Left colon (tissue), 2 donors: Measurements from ENCODE around the gene TM7SF2. TPM values are rescaled to one million over a fixed set of nuclear protein-coding genes. Genes with fewer than 3 reads are reported as not detected.
A peak's percentile ranks its signal among the peaks of the same experiment; 100 is the strongest.
"Not testable (repeated sequence)": the region's sequence is repeated elsewhere in the genome, so short reads cannot be mapped to it uniquely, and the experiment has no call there.

Experiments used
- ATAC-seq: fragments of 200-7000 bp; cut with Tn5 transposase; one replicate; pipeline ENCODE4 v1.9.1; 2020; ENCODE audit warnings: mild to moderate bottlenecking, moderate library complexity
- DNase-seq, 2 donors: peaks; one replicate each; pipeline ENCODE4 v3.0.0-alpha.2; 2020
- intact Hi-C, 2 donors: fragments of 100-400 bp; cut with DNase I in 1 of 2; cut with micrococcal nuclease in 1 of 2; formaldehyde crosslinking; loops; one replicate each; pipeline versions ENCODE4 v1.11.2 to v1.14.0; 2022; cut with DNase I, micrococcal nuclease
- total RNA-seq, 2 donors: library from RNA; stranded (reverse); fragmentation: NEBNext Ultra II Directional; extraction: Animal tissue kit (Norgen Biotek cat#: 25700); gene quantifications; one replicate each; pipeline ENCODE4 v1.2.1, GENCODE V29; 2021
- donor health status: DM: no; HTN: no; CAD: no.
- donor health status: DM: yes; HTN: yes; CAD: no.

TM7SF2 gene
- total RNA-seq, 2 donors from 2014 or later: 24.6 to 36.0 TPM

DNA sequence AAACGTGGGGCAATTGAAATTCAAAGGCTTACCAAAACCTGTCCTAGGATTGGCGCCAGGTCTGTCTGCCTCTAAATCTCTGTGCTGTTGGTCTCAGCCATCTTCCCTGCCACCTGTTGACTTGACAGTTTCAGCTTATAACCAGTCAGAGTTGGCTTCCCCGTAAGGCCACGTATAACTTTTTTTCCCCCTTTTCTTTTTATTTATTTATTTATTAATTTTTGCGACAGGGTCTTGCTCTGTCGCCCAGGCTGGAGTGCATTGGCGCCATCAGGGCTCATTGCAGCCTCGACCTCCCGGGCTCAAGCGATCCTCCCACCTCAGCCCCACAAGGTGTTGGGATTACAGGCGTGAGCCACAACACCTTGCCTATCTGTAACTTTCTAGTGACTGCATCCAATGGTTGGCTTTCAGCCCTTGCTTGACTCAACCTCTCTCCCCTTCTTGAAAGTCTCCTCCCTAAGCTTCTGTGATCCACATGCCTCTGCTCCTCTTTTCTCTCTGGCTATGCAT lies 24.0 kb downstream of the TM7SF2 start:
- DNase-seq (peak in 1 of 2 donors; percentile 32), ATAC-seq (no peak)
- intact Hi-C loops: loop anchor here in 1 of 2 donors (2.0 kb wide), 1 partner anchor 45 kb away; the partner anchor contains the start of gene CAPN1

DNA sequence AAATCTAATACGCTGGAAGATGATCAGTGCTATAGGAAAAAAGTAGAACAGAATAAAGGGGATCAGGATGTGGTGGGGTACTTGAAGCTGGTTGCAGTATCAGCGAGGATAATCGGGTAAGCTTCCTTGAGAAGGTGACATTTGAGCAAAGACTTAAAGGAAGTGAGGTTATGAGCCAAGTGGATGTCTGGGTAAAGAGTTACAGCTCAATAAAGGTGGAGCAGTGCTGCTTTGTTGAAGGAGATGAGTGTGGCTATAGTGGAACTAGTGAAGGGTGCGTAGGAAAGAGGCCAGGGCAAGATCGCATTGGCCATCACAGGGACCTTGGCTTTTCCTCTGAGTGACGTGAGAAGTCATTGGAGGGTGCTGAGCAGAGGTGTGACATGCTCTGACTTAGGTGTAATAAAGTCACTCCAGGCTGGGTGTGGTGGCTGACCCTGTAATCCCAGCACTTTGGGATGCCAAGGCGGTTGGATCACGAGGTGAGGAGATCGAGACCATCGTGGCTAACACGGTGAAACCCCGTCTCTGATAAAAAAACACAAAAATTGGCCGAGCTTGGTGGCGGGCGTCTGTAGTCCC lies 24.9 kb downstream of the TM7SF2 start:
- ATAC-seq (peak; percentile 46), DNase-seq (peak; percentile 50 to 74)
- intact Hi-C loops: loop anchor here in 1 of 2 donors (2.0 kb wide), 1 partner anchor 44 kb away; the partner anchor contains the start of gene CAPN1

DNA sequence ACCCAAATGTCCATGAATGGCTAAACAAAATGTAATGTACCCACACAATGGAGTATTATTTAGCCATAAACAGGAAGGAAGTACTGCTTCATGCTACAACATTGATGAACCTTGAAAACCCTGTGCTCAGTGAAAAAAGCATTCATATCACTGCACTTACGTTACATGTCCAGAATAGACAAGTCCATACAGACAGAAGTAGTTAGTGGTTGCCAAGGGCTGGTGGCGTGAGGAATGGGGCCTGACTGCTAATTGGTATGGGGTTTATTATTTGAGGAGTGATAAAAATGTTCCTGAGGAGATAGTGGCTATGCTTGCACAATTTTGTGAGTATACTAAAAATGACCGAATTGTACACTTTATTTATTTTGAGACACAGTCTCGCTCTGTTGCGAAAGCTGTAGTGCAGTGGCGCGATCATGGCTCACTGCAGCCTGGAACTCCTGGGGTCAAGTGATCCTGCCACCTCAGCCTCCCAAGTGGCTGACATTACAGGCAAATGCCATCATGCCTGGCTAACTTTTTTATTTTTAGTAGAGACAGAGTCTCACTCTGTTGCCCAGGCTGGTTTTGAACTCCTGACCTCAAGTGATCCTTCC lies 30.3 kb downstream of the TM7SF2 start:
- DNase-seq: no peak
- intact Hi-C loops: no loop called here
- ATAC-seq: no peak

DNA sequence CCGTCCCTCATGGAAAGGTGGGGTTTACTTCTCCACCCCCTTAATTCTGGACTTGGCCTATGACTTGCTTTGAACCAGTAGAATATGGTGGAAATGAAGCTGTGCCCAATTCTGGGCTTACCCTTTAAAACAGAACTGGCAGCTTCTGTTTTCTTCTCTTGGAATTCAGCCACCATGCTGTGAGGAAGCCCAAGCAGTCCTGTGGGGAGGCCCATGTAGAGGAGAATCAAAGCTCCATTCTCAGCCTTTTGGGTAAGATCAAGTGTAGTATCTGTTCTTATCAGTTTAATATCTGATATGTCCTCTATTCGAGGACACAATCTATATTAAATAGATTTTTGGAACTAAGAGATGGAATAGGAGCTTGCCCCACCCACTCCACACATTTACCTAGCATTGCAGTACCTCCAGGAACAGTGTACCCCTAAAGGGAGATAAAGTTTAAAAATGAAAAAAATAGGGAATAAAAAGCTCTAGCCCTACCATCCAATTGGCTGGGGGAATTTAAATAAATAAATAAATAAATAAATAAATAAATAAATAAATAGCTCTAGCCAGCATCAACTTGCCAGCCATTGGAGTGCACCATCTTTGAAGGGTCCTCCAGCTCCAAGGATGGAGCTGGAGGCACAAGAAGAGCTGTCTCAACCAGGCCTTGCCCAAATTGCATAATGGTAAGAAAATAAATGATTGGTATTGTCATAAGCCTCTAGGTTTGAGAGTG lies 35.8 kb downstream of the TM7SF2 start:
- intact Hi-C loops: no loop called here
- DNase-seq (peak in 1 of 2 donors; percentile 10), ATAC-seq (no peak)

- ATAC-seq (no peak), DNase-seq (peak in 1 of 2 donors; percentile 9)
- intact Hi-C loops: no loop called here
These were observed 37.0 kb downstream of the TM7SF2 start for GRCh38 chr11:65148657-65149056.

DNA sequence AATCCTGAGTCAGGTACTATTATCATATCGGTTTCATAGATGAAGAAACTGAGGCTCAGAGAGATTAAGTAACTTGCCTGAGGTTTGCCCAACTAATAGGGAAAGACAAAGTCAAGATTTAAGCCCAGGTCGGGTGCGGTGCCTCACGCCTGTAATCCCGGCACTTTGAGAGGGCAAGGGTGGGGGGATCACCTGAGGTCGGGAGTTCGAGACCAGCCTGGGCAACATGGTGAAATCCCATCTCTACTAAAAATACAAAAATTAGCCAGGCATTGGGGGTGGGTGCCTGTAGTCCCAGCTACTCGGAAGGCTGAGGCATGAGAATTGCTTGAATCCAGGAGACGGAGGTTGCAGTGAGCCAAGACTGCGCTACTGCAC lies 38.4 kb downstream of the TM7SF2 start:
- intact Hi-C loops, ATAC-seq: not testable (repeated sequence)
- peak in 1 of 2 donors; percentile 22 for DNase-seq

- intact Hi-C loops: no loop called here
- ATAC-seq: peak; percentile 94
- DNase-seq: peak; percentile 85 to 93
These were observed 39.0 kb downstream of the TM7SF2 start for GRCh38 chr11:65150509-65151299.

DNA sequence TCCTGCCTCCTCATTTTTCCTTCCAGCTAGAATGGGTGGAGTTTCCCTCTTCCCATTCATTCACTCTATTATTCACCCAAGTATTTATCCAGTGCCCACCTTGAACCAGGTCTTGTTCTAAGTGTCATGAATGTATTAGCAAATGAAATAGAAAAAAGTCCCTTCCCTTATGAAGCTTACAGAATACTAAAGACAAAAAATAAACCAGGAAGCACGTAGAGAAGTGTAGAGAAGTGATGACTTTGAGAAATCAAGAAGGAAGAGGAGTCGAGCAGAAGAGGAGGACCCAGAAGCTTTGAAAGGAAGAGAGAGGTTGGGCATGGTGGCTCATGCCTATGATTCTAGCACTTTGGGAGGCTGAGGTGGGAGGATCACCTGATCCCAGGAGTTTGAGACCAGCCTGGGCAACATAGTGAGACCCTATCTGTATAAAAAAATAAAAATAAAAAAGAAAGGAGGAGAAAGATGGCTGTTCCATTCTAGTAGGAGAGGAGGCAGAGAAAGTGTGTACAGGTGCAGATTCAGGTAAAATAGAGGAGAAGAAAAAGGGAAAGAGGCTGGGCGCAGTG lies 39.7 kb downstream of the TM7SF2 start:
- ATAC-seq: no peak
- DNase-seq: peak in 1 of 2 donors; percentile 17

GRCh38 chr11:65152122-65152521 lies 40.5 kb downstream of the TM7SF2 start:
- DNase-seq (peak in 1 of 2 donors; percentile 1), ATAC-seq (no peak)
- intact Hi-C loops: no loop called here

More for the DNA sequence above, 39.7 kb downstream of the TM7SF2 start:
- intact Hi-C loops: no loop called here

DNA sequence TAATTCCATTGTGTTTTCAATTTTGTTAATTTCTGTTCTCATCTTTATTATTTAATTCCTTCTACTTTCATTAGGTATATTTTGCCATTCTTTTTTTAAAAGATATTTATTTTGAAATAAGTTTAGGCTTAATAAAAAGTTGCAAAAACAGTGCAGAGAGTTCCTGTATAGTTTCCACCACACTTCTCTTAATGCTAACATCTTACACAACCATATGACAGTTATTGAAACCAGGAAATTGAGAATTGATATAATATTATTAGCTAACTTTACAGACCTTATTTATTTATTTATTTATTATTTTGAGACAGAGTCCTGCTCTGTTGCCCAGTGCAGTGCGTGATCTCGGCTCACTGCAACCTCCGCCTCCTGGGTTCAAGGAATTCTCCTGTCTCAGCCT lies 44.6 kb downstream of the TM7SF2 start:
- no peak for DNase-seq
- no peak for ATAC-seq
- intact Hi-C loops: no loop called here

DNA sequence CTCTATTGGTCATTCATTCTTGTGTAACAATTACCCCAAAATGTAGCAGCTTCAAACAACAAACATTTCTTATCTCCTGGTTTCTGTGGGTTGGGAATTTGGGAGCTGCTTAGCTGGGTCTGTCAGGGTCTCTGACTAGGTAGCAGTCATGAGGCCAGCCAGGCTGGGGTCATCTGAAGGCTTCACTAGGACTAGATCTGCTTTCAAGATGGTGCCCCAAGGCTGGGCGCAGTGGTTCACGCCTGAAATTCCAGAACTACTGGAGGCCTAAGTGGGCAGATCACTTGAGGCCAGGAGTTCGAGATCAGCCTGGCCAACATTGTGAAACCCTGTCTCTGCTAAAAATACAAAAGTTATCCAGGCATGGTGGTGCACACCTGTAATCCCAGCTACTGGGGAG lies 45.3 kb downstream of the TM7SF2 start:
- DNase-seq (no peak), ATAC-seq (no peak)
- intact Hi-C loops: no loop called here

GRCh38 chr11:65157336-65157735 lies 45.7 kb downstream of the TM7SF2 start:
- no peak for ATAC-seq
- intact Hi-C loops: no loop called here
- no peak for DNase-seq

DNA sequence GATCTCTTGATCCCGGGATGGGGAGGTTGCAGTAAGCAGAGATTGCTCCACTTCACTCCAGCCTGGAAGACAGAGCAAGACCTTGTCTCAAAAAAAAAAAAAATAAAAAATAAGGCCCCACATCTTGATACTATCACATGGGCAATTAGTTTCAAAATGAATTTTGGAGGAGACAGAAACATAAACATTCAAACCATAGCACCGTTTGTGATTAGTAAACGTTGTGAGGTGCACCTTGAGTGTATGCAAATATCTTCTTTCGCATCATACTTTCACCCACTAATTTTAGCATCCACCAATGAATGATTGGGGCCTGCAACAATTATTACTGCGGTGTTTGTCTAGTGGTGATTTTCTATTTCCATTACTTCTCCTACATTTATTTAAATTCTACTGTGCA lies 47.3 kb downstream of the TM7SF2 start:
- ATAC-seq: no peak
- no peak for DNase-seq
- intact Hi-C loops: no loop called here

DNA sequence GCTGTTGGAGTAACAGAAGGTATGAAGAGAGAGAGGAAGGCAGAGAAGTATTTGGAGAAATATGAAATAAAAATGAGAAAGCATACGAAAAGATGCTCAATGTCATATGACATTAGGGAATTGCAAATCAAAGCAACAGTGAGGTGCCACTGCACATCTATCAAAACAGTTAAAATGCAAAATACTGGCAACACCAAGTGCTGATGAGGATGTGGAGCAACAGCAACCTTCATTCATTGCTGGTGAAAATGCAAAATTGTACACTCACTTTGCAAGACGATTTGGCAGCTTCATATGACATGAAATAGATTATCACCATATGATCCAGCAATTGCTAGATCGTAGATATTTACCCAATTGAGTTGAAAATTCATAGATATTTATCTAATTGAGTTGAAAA lies 49.0 kb downstream of the TM7SF2 start:
- DNase-seq (no peak), ATAC-seq (no peak)
- intact Hi-C loops: no loop called here

DNA sequence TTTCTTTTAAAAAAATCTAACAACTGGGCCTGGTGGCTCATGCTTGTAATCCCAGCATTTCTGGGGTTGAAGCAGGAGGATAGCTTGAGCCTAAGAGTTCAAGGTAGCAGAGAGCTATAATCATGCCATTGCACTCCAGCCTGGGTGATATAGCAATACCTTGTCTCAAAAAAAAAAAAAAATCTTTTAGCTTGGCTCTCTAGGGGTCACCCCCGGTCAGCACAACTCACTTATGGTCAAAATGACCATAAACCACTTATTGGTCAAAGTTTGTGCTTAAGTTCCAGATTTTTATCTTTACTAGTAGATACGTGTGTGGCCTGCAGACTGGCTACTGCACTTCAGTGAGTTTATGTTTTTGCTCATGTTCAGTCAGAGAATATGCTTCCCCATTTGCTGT lies 52.0 kb downstream of the TM7SF2 start:
- DNase-seq: no peak
- intact Hi-C loops: no loop called here
- ATAC-seq: no peak
